HG03103 (cell line): ENCODE data around the gene RLBP1.
"Not testable (repeated sequence)": the region's sequence is repeated elsewhere in the genome, so short reads cannot be mapped to it uniquely, and the experiment has no call there.

ENCODE experiments used
- ATAC-seq: cut with Tn5 transposase; IDR thresholded peaks from one replicate; pipeline ENCODE4 v1.9.1; 2021; ENCODE audit warnings: low read depth; ENCODE audit not compliant: unreplicated experiment

The RLBP1 gene

DNA sequence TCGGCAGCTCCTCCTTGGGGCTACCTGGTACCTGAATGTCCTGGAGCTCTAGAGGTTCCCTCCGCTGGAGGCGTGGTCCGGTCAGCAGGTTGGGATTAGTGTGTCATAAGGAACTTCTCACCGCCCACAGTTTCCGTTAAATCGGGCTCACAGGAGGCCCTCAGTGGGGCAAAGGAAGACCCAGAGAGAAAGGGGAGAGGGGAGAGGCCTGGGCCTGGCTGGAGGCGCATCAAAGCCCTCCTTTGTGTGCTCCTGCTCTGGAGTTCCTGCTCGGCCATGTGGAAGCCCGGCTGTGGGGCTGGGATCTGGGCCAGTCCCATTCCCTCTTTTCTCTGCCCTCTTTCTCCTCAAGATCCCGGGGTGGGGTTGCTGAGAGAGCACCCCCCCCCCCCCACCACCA, at the start of gene RLBP1:
RLBP1 (minus strand) TSS at position 37 of the 400 bp plus-strand sequence. CDS start 2,604 bp downstream, outside the sequence.
- ATAC-seq: no peak

DNA sequence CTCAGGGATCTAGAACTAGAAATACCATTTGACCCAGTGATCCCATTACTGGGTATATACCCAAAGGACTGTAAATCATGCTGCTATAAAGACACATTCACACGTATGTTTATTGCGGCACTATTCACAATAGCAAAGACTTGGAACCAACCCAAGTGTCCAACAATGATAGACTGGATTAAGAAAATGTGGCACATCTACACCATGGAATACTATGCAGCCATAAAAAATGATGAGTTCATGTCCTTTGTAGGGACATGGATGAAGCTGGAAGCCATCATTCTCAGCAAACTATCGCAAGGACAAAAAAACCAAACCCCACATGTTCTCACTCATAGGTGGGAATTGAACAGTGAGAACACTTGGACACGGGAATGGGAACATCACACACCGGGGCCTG, 28.8 kb upstream of the RLBP1 start:
- ATAC-seq: not testable (repeated sequence)

DNA sequence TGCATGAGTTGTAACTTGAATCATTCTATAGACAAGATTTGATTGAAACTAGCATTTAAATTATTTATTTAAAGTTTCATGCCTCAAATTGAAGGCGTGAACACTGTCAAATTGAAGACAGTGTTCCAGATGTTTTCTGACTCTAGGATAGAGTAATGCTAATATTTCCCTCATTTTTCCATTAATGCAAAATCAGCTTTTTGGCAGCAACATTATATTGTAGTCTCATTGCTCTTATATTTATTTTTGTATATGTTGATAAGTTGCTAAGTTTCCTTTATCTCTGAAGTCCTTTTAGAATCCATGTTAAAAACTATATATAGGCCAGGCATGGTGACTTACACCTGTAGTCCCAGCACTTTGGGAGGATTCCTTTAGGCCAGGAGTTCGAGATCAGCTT, 27.2 kb upstream of the RLBP1 start:
- ATAC-seq: no peak

DNA sequence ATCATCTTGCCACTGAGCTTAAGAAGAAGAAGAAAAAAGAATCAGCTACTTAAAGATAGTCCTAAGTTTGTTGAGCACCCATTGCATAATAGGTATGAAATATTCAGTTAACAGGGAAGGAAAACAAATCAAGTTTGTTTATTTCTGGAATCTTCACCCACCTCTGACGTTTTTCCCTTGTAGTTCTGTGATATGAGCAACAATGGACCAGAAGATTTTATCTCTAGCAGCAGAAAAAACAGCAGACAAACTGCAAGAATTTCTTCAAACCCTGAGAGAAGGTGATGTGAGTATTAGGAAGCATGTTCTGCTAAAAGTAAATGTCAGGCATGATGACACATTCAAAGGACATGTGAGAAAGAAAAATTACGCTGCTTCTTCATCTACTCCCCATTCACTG, 26.1 kb upstream of the RLBP1 start:
- no peak for ATAC-seq

DNA sequence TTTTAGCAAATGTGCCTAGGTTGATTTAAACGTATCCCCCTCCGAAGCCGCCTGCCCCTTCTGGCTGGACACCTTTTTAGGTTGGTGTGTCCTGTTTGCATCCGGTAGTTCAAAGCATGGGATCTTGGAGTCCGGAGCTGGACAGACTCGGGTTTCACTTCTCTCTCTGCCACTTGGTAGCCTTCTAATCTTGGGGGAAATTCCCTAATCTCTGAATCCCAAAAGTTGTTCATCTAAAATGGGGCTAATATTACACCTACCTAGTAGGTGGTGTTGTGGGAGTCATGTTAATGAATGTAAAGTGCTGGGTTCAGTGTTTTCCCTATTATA, 23.2 kb upstream of the RLBP1 start:
- ATAC-seq: peak; percentile 29

DNA sequence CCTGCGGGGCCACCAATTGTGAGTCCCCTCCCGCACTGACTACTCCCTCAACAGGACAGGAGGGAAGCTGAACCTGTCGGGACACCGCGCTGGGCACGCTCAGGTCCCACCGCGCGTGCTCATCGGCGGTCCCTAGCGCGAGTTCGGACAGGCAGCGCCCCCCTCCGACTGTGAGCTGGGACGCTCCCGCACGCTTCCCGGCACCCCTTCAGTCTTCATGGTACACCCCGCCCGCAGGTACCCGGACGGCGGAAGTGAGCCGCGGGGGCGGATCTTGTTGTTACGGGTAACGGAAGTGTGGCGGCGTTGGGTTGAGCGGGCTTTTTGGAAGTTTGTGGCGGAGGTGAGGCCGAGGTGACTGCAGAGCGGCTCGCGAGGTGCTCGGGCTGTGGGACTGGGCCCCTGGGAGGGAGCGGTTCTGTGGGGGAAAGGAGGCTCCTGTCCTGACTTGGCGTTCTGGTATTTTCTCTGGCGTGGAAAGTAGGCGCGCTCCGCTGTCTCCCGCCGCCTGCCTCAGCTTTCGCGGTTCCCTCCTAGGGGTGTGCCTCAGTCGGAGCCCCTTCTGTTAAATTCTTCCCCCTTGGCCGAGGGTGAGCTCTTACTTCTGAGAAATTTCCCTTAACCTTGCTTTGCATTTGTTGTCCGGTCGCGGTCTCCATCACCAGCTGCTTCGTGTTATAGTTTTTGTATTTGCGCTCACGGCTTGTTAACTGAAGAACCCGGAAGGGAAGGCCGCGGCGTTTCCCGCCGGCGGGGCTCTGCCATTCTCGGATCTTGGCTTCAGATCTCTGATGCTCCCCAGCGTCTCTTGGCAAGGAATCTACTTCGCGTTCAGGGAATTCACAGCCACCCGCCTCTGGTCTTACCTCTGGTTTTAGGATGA, 22.6 kb upstream of the RLBP1 start, which contains the start of gene FANCI:
FANCI (plus strand) TSS at position 289 of the 883 bp plus-strand sequence. CDS start 3,669 bp downstream, outside the sequence.
- peak; percentile 88 for ATAC-seq

DNA sequence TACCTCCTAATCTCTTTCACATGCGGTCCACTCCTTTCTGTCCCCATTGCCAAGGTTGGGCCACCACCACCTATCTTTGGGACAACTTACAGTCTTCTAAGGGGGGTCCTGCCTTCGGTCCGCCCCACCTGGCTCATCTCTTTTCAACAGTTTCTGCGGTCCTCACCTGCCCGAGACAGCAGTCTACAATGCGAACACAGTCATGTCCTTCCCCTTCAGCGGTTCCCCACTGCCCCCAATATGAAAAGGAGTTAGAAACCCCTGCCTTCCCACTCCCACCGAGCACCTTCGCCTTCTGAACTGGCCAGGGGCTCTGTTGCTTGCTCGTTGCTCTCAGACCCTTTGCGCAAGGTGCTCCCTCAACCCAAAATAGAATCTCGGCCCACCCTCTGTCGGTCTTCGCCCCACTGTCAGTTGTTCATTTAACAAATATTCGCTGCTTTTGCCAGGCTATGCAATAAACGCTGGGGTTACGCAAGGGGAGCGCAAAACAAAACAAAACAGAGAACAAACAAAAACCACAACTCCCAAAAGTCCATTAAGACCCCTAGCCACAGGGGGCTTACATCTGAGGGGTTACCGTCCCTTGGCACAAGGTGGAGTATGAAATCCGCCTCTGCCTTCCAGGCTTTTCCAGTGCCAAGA, 21.8 kb upstream of the RLBP1 start:
- ATAC-seq: no peak

DNA sequence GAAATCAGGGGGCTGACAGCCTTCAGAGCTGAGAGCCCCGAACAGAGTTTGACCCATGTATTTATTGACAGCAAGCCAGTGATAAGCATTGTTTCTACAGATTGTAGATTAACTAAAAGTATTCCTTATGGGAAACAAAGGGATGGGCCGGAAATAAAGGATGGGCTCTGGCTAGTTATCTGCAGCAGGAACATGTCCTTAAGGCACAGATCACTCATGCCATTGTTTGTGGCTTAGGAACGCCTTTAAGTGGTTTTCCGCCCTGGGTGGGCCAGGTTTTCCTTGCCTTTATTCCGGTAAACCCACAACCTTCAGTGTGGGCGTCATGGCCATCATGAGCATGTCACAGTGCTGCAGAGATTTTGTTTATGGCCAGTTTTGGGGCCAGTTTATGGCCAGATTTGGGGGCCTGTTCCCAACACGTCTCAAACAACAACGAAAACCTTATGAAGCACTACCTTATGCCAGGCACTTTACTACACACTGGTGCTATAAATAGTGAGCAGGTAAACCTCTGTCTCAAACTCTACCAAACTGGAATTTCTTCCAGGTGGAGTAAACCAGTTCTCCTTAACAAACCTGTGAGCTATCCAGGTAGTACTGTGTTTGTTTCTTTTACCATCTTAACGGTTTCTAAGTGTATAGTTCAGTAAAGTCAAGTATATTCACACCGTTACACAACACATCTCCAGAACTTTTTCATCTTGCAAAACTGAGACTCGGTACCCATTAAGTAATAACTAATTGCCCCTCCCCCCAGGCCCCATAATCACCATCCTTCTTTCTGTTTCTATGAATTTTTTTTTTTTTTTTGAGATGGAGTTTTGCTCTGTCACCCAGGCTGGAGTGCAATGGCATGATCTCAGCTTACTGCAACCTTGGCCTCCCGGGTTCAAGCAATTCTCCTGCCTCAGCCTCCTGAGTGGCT, 18.8 kb upstream of the RLBP1 start:
- ATAC-seq: not testable (repeated sequence)

DNA sequence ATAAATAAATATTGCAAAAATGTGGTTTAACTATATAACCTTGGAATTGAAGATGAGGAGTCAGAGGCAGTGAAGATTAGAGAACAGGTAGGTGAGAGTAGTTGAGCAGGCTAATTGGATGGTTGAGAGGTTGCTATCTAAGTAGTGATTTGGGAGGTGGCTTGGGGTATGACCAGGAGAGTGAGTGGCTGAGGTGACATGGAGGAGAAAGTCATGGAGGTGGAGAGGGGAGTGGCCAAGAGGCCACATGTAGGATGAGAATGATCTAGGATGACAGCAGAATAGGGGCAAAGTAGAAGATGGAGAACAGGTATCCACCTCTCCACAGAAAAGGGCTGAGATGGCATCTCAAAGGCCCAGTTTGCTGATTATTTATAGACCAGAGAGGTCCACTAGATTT, 10.5 kb upstream of the RLBP1 start:
- no peak for ATAC-seq

DNA sequence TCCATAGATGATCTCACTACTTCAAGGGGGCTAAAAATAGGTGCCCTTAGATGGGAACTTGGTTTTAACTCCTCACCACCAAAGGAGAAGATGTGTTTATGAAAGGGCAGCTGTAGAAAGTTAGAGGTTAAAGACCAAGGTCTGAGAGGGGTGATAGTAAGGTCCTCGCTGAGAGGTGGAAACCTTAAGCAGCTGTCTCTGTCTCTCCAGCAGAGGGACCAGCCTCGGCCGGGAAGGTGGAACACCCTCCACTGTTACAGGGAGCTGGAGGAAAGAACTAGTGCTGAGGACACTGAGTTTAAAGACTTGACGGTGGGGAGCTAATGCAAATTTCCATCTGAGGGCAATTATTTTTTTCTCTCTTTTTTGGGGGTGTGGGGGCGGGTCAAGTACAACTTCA, 8.9 kb upstream of the RLBP1 start:
- no peak for ATAC-seq

DNA sequence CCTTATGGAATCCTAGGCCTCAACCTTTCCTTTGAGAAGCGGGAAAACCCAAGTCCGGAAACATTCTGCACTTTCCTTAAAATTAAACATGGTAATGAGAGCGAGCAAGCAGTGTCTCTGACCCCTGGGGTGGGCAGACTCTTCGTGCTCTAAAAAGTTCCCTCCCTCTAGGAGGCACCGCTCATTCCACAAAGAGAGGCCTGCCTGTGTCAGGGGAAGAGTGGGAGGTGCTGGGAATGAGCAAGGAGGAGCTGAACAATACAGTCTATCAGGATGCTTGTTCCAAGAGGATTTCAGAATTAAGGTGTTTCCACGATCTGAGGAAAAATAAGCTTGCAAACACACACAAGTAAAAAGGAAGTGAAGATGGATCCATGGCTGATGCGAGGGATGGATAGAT, 6.0 kb upstream of the RLBP1 start:
- no peak for ATAC-seq

DNA sequence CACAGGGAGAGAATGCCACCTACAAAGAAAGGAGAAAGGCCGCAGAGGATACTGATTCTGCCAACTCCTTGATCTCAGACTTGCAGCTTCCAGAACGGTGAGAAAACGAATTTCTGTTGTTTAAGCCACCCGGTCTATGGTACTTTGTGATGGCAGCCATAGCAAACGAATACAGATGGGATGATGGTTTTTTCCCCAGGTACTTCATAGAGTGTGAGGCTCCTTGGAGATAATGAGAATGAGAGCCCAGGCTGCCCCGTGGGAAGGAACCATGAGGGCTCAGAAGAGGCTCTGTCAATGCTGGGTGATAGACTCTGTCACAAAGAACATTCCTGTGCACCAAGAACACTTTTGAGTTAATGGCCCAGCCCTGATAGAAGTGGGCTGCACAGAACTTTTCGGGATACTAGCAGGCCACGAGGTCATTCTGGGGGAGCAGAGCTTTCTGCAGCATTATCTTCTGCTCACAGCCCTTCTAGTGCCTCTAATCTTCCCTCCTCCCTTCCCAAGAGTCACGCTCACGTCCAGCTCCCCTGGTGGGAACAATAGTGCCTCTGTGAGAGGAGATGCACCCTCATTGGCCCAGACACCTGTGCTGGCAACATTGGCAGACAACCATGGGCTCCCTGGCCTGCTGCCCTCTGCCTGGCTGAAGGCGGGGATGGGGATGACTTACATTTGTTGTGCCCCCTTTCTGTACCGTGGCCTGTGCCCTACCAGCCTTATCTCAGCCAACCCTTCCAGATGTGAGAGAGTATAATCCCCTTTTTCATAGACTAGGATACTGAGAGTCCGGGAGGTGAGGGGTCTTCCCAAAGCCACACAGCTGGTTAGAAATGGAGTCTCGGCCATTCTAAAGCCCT, 5.2 kb upstream of the RLBP1 start:
- ATAC-seq: no peak

DNA sequence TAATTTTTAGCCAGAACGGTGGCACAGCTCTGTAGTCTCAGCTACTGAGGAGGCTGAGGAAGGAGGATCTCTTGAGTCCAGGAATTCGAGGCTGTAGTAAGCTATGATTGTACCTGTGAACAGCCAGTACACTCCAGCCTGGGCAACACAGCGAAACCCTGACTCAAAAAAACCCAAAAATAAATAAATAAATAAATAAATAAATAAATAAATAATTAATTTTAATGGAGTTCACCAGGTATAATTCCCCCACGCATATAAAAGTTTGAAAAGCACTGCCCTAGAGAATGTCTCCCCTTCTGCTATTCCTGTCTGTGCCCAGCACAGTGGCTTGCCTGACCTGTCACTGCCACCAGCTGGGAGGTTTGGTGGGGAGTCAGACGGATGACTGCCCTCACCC, 4.2 kb upstream of the RLBP1 start:
- ATAC-seq: no peak

DNA sequence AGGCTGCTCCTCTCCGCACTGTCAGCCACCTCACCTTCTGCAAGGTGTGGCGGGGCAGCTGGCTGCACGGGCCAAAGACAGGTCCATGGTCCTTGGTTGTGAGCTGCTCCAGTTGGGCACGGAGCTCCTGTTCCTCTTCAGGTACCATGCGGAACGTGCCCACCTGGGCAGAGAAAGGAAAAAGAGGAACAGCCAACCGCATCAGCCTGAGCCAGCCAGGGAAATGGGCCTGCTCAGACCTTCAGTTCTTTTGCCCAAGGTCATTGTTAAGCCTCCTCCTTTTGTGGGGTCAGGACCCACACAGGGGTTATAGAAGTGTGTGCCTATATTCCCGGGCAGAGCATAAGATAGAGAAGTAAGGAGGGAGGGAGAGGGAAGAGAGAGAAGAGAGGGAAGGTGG, 2.8 kb downstream of the RLBP1 start:
- no peak for ATAC-seq

DNA sequence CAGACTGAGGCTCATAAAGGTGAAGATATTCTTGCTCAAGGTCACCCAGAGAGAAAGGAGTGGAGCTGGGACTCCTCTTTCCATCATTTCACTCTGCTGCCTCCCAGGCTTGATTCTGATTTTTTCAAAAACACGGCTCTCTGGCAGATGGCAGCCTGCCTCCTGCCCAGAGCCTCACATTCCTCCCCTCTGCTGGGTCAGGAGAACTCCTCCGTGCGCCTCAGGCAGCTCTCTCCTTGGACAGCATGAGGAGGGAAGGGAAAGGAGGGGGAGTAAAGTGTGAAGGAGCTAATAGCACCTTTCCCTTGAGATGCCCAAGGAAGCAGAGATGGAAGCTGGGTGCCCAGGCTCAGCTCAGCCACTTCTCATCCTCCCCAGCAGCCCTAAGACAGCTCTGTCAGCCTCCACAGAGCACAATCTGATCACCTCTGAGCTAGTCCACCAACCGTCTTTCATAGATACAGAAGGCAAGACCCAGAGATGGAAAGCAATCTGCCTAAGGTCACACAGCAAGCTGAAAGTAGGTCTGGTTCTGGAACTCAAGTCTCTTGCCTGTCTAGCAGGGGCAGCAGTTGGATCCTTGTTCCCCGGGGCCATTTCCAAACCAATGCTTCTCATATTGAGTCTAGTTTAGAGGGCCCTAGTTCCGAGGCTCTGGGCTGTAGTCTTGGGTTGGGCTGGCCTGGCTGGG, 3.5 kb downstream of the RLBP1 start:
- no peak for ATAC-seq

DNA sequence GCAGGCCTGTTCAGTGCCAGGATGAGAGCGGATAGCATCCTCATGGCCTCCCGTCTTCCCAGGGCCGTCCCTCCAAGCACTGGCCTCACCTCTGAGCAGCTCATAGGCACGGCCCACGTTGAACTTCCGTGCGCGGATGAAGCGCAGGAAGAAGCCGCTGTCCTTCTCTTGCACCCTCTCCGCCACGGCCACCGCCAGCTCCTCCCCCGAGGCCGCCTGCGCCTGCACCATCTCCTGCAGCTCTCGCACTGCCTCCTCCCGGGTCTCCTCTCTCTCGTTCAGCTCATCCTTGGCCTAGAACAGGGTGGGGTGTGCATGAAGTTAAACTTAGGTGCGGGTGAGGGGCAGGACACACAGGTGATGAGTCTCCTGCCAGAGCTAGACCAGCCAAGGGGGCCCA, 4.3 kb downstream of the RLBP1 start:
- ATAC-seq: no peak

DNA sequence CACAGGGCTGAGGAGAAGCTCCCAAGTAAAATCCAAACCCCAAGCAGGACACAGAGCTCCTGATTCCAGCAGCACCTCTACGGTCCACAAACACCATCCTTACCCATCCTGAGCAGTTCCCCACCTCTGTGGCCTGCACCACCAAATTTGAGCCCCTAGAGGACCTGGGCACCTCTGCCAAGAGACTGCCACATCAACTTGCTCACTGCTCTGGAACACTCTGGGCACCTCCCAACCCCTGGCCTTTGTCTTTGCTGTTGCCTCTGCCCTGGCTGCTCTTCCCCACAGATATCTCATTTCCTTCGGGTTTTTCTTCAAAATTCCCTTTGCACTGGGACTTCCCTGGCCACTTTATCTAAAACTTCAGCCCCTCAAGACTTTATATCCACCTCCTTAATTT, 5.8 kb downstream of the RLBP1 start:
- ATAC-seq: no peak

DNA sequence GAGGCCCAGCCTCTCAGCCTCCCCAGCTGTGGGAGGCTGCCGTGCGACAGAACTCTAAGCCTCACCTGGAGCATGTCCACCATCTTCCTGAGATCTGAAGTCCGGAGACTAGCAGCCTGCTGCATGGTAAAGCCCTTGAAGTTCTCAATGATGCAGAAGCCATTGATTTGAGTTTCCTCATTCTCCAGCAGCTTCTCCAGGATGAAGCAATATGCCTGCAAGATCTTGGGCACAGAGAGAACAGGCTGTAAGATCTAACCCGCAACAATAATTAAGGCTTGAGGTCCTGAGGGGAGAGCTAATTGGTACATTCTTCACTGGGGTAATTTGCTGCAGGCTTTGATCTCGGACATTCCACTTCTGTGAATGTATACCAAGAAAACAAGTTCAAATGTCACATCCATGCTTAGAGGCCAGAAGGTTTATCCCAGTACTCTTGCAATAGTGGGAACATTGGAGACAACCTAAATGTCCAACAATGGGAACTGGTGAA, 9.7 kb downstream of the RLBP1 start:
- no peak for ATAC-seq

DNA sequence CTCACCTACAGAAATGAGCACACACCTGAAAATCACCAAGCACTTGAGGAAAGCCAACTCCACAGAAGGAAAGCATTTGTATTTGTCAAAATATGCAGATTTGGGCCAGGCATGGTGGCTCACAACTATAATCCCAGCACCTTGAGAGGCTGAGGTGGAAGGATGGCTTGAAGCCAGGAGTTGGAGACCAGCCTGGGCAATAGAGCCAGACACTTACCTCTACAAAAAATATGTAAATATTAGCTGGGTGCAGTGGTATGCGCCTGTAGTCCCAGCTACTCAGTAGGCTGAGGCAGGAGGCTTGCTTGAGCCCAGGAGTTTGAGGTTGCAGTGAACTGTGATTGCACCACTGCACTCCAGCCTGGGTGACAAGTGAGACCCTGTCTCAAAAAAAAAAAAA, 12.3 kb downstream of the RLBP1 start:
- ATAC-seq: no peak
